Activated naive CD8-positive, alpha-beta T cell (primary cell): ENCODE measurements around the gene CCDC107.
A peak's percentile ranks its signal among the peaks of the same experiment; 100 is the strongest.

Experiments used
- H3K27ac Mint-ChIP-seq: one replicate; pipeline ENCODE4 v1.8.0; 2021; ENCODE audit warnings: mixed read lengths
- H3K27me3 Mint-ChIP-seq: one replicate; pipeline ENCODE4 v1.8.0; 2021; ENCODE audit warnings: mixed read lengths
- H3K36me3 Mint-ChIP-seq: one replicate; pipeline ENCODE4 v1.8.0; 2021; ENCODE audit warnings: mixed read lengths
- H3K4me1 Mint-ChIP-seq: one replicate; pipeline ENCODE4 v1.8.0; 2021; ENCODE audit warnings: low read depth, mixed read lengths
- H3K4me3 Mint-ChIP-seq: one replicate; pipeline ENCODE4 v1.8.0; 2021; ENCODE audit warnings: mild to moderate bottlenecking, mixed read lengths
- H3K9me3 Mint-ChIP-seq: one replicate; pipeline ENCODE4 v1.8.0; 2021; ENCODE audit warnings: low read depth, mixed read lengths

CCDC107 gene

DNA sequence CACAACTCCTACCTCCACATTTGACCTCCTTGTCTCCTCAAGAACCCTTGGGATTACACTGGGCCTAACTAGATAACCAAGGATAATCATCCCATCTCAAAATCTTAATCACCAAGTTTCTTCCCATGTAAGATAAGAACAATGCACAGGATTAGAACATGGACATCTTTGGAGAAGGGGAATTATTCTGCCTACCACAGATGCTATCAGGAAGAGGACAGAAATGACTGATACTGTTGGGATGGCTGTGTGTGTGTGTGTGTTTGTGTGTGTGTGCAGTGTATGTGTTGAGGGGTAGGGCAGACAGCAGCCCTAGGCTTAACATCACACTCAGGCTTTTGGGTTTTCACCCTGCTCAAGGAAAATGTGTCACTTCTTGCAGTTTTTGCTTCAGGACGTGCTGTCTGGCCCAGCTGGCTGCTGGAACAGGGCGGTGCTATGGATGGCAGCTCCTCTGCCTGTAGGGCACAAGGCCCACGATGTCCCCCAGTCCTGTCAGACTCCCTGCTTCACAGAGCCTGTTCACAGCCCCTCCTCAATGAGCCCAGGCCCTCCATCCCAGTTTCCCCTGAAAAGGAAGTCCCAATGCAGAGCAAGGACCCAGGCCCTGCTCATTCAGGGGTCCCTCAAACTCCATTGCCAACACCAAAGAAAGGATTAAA lies 23.4 kb downstream of the CCDC107 start:
- H3K27ac Mint-ChIP-seq: no peak overlapping the region
- peaks cover 2% of the 10 kb centered on the region for H3K4me1 Mint-ChIP-seq
- H3K27me3 Mint-ChIP-seq: no peaks in the 10 kb centered on the region
- no peaks in the 10 kb centered on the region for H3K36me3 Mint-ChIP-seq
- H3K9me3 Mint-ChIP-seq: no peaks in the 10 kb centered on the region
- H3K4me3 Mint-ChIP-seq: no peak overlapping the region

DNA sequence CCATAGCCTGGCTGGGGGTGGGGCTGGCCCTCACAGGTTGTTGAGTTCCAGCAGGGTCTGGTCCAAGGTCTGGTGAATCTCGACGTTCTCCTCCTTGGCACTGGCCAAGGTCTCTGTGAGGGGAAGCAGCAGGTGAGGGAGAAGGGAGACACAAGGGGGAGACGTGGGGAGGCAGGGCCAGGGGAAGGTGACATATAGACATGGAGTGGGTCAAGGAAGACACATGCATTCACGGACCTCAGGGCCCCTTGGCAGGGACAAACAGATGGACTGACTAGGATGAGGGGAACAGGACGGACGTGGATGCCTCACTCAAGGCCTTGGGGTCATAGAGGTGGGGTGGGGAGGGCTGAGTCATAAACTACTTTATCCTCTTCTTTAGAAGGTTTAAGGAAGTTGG lies 24.0 kb downstream of the CCDC107 start:
- no peaks in the 10 kb centered on the region for H3K36me3 Mint-ChIP-seq
- H3K4me1 Mint-ChIP-seq: no peaks in the 10 kb centered on the region
- H3K9me3 Mint-ChIP-seq: no peaks in the 10 kb centered on the region
- no peak overlapping the region for H3K4me3 Mint-ChIP-seq
- H3K27me3 Mint-ChIP-seq: no peaks in the 10 kb centered on the region
- H3K27ac Mint-ChIP-seq: no peak overlapping the region

DNA sequence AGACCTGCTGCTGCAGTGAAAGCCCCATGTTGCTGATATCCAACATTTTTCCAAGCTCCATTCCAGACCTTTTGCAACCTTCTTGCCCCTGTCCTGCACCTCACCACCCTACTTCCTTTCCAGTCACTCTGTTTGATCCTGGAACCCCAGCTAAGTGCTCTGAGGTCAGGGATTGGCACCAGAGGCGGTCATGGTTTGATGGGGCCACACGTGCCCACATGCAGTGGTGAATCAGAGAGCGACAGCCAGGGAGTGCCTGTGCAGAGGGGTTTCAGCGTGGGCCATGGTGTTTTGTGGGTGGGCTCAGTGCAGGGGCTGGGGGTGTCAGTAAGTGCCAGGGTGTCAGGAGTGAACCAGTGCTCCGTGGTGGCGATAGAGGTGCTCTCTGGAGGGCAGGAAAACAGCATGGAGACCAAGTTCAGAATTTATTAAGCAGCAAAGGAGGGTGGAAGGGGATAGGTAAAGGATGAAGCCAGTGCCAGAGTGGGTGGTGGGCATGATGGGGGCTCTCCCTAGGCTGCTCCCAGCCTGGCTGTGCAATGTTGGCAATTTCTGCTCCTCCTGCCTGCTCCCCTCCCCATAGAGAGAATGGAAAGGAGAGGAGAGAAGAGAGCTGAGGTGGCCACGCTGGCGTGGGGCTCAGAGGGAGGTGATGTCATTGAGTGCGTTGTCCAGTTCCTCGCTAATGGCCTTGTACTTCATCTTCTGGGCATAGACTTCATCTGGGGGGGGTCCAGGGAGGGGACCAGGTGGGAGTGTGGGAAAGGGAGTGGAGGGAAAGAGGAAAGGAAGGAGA lies 24.6 kb downstream of the CCDC107 start:
- no peak overlapping the region for H3K4me3 Mint-ChIP-seq
- H3K36me3 Mint-ChIP-seq: no peaks in the 10 kb centered on the region
- no peaks in the 10 kb centered on the region for H3K27me3 Mint-ChIP-seq
- no peaks in the 10 kb centered on the region for H3K9me3 Mint-ChIP-seq
- H3K4me1 Mint-ChIP-seq: peaks cover 3% of the 10 kb centered on the region
- no peak overlapping the region for H3K27ac Mint-ChIP-seq

DNA sequence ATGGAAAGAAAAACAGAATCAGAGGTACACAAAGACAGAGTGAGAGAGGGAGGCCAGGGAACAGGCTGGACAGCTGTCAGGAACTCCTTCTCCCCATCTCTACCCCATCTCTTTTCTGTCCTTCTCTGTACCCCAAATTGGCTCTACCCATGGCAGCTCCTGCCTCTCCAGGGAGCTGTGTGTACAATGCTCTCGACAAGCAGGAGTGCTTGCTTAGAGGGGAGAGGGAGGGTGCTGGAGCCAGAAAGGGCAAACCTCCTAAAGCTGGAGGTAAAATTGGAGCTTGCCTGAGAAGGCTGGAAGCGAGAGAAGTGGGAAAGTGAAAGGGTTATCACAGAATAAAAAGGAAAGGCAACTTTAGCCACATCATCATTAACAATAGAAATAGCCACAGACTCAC lies 25.2 kb downstream of the CCDC107 start:
- Mint-ChIP-seq H3K36me3 (no peaks in the 10 kb centered on the region), H3K27me3 (no peaks in the 10 kb centered on the region), H3K9me3 (no peaks in the 10 kb centered on the region), H3K4me3 (no peak overlapping the region), H3K4me1 (peaks cover 7% of the 10 kb centered on the region), H3K27ac (no peak overlapping the region)

DNA sequence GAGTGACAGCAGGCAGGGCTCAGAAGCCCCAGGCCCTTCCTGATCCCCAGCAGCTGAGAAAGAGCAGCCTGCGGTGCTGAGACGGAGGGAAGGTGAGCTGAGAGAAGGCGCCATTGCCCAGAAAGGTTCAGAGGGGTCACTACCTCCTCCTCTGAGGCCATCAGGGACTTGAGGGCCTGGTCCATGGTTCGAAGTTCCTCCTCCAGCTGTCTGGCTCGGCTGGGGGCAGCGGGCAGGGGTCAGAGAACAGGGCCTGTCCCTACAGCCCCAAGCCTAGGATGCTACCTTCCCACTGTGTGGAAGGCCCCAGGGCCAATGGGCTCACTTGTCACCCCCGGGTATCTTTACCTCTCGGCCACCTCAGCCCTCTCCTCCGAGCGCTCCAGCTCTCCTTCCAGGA lies 26.8 kb downstream of the CCDC107 start:
- Mint-ChIP-seq H3K9me3 (no peaks in the 10 kb centered on the region), H3K27ac (no peak overlapping the region), H3K27me3 (no peaks in the 10 kb centered on the region), H3K36me3 (no peaks in the 10 kb centered on the region), H3K4me3 (no peak overlapping the region), H3K4me1 (peaks cover 15% of the 10 kb centered on the region)

DNA sequence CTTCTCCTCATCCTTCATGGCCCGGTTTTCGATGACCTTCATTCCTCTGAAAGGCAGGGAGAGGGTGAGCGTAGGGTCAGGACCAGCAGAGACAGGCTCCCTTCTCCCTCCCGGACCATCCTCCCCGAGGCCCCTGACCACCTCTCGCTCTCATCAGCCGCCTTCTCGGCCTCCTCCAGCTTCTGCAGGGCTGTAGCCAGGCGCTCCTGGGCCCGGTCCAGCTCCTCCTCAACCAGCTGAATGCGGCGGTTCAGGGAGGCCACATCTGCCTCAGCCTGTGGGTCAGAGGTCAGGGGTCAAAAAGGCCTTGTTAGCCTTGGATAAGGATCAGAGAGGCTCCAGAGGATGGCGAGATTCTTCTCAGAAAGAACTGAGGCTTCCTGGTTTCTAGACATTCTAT lies 27.4 kb downstream of the CCDC107 start:
- no peaks in the 10 kb centered on the region for H3K36me3 Mint-ChIP-seq

DNA sequence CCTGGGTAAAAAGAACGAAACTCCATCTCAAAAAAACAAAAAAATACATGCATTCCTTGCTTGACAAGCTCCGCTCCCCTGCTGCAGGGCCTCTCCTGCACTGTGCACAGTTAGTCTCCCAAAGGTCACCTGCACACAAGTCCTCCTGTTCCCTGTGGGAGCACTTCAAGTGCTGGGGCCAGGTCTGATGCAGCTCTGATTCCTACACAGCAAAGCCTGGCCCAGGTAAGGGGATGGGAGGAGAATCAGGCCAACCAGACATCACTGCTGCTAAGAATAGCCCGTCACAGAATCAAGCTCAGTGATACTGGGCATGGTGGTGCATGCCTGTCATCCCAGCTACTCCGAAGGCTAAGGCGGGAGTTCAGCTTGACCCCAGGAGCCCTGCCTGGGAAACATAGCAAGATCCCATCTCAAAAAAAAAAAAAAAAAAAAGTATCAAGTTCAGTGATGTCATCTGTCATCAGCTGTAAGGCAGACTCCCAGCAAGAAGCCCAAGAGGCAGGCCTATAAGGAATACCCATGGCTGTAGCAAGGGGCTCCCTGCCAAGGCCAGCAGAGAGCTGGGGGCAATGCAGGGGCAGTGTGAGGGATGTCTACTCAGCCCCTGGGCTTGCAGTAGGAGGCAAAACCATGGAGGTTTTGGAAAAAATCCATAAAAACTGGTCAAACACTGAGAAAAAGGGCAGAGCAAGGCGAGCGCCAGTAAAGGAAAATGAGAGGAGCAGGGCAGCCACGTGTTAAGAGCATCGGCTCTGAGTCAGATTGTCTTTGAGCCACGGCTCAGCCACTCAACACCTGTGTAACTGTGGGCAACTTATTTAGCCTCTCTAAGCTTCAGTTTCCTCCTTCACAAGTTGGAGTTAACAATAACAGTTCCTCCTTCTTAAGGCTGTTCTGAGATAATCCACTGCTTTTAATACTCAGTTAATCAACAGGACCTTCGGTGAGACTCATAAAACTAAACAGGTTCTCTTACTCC lies 28.4 kb downstream of the CCDC107 start:
- Mint-ChIP-seq H3K36me3 (no peaks in the 10 kb centered on the region), H3K27me3 (no peaks in the 10 kb centered on the region), H3K4me1 (peaks cover 21% of the 10 kb centered on the region), H3K4me3 (no peak overlapping the region), H3K27ac (no peak overlapping the region), H3K9me3 (no peaks in the 10 kb centered on the region)

More for the DNA sequence above, 27.4 kb downstream of the CCDC107 start:
- Mint-ChIP-seq H3K4me3 (no peak overlapping the region), H3K4me1 (peaks cover 16% of the 10 kb centered on the region), H3K27ac (no peak overlapping the region), H3K27me3 (no peaks in the 10 kb centered on the region), H3K9me3 (no peaks in the 10 kb centered on the region)

DNA sequence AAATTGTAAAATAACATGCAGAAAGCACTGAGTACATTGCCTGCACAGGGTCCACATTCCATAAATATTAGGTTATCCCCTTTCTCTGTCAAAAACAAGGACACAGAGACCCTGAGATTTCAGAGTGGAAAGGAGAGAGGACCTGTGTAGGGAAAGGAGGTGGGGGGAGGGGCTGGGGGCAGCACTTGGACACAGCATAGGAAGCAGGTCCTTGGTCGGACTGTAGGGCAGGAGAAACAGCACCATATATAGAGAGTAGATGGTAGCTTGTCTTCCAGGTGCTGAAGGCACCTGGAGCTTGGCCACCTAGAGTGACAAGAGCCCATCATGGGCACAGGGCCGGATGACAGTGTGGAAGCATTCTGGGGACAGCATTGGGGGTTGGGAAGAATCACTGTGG lies 29.2 kb downstream of the CCDC107 start:
- H3K4me1 Mint-ChIP-seq: peaks cover 24% of the 10 kb centered on the region
- no peak overlapping the region for H3K27ac Mint-ChIP-seq
- no peaks in the 10 kb centered on the region for H3K9me3 Mint-ChIP-seq
- H3K36me3 Mint-ChIP-seq: no peaks in the 10 kb centered on the region
- no peak overlapping the region for H3K4me3 Mint-ChIP-seq
- no peaks in the 10 kb centered on the region for H3K27me3 Mint-ChIP-seq

DNA sequence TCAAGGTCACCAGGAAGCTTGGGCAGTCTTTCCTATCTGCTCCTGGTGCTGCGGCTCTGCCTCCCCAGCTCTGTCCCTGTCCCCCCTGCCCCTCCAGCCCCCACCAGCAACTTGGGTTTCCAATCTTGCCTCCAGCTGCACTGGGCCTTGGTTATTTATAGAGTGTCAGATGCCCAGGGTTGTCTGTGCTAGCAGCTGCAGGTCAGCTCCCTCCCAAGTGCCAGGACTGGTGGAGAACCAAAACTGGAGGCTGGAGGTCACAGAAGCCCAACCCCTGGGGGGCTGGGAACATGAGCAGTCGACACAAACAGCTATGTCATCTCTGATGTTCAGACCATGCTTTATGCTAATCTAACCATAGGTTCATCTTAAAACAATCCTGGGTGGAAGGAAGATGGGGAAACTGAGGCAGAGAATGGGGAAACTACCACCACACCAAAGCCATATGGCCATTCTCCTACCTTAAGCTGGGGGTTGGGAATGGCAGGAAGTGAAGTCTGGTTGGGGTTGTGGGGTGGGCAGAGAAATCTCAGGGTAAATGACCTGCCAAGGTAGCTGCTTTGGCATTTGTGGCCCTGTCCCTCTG lies 30.0 kb downstream of the CCDC107 start:
- Mint-ChIP-seq H3K27me3 (no peaks in the 10 kb centered on the region), H3K9me3 (no peaks in the 10 kb centered on the region), H3K4me3 (no peak overlapping the region), H3K27ac (no peak overlapping the region), H3K36me3 (no peaks in the 10 kb centered on the region), H3K4me1 (peaks cover 24% of the 10 kb centered on the region)

DNA sequence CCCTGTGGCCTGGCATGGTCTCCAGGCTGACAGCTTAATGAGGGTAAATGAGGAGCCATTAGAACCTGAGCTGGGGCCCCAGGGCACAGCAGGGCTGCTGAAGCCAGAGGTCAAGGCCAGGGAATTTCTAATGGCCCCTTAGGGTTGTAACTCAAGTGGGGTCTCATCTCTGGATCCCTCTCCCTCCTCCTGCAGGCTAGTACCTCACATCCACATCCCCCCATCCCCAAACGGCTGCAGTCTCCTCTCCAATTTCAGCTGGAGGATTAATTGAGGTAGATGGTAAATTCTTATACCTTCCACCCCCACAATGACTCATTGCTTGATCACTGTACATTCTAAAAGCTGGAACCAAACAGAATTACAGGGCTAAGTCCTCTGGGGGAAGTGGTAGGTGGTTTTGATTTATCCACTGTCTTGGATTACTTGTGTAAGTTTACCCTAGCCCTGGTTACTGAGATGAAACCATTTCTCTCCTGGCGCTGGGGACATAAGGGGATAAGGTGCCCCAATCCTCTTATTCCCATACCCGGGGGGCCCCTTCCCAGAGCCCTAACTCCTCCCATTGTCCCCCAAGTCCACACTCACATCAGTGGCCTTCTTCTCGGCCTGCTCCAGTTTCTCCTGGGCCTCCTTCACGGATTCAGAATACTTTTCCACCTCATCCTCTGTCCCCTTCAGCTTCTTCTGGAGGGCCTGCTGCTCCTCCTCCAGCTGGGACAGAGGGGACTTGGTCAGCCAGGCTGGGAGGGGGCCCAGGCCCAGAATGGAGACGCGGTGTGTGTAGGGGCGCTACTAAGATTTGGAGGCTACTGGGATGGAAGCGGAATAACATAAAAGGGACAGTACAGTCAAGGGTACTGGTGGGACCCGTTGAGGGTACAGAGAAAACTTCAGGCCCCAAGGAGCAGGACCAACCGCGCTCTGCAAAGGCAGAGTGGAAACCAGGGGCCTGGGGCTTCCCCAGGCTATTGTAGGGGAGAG lies 30.8 kb downstream of the CCDC107 start:
- peaks cover 24% of the 10 kb centered on the region for H3K4me1 Mint-ChIP-seq
- H3K27ac Mint-ChIP-seq: peak overlapping the region; percentile 22
- H3K4me3 Mint-ChIP-seq: peak overlapping the region; percentile 65
- H3K27me3 Mint-ChIP-seq: no peaks in the 10 kb centered on the region
- H3K9me3 Mint-ChIP-seq: no peaks in the 10 kb centered on the region
- H3K36me3 Mint-ChIP-seq: no peaks in the 10 kb centered on the region

DNA sequence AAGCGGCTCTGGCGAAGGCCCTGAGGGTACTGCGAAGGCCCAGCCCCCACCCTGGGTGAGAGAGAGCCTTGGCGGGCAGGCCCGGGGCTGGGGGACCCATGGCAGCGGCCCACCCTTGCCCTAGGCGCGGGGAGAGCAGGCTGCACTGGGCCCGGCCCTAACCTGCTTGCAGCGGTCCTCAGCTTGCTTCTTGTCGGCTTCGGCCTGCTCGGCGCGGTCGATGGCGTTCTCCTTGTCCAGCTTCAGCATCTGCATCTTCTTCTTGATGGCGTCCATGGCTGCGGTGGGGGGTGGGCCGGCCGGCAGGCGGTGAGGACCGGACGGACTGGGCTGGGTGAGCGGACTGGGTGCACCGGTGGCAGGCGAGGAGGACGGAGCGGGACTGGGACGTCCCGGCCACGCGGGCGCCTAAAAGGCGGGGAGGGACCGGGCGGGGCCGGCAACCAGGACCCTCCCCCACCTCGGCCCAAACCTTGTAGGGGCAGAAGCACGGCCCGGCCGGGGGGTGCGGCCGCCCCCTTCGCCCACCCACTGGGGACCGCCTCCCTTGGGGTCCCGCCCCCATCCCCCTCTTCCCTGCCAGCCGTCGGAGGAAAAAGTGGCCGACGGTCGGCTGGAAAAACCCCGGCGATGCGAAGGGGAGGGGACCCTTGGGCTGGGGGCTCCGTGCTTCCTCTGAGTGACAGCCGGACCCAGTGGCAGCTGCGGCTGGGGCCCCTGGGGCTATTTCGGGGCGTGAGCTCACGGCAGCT lies 31.6 kb downstream of the CCDC107 start, which contains the start of gene TPM2:
Gene TPM2 (minus strand): TSS at position 384 of the 752 bp plus-strand sequence. CDS start 108 bp downstream, at position 276.
- no peaks in the 10 kb centered on the region for H3K9me3 Mint-ChIP-seq
- no peaks in the 10 kb centered on the region for H3K36me3 Mint-ChIP-seq
- H3K4me3 Mint-ChIP-seq: peak within 1 kb of the TSS; percentile 86
- H3K27me3 Mint-ChIP-seq: no peaks in the 10 kb centered on the region
- H3K27ac Mint-ChIP-seq: peak within 1 kb of the TSS; percentile 46
- peaks cover 24% of the 10 kb centered on the region for H3K4me1 Mint-ChIP-seq

DNA sequence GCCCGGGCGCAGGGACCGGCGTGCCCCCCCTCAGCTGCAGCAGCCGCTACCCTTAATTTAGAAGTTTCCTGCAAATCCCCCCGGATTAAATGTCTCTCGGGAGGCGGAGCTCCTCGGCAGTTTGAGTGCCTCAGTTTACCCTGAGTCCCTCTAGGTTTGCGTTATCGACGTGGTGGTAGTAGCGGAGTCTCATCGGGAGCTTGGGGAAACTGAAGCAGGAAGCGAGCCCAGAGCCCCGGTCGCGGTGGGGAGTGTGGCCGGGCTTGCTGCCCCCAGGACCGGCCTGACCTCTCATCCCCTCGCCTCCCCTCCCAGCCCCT lies 32.2 kb downstream of the CCDC107 start:
- Mint-ChIP-seq H3K4me1 (peaks cover 24% of the 10 kb centered on the region), H3K36me3 (no peaks in the 10 kb centered on the region), H3K27me3 (no peaks in the 10 kb centered on the region), H3K4me3 (peak overlapping the region; percentile 74), H3K9me3 (no peaks in the 10 kb centered on the region), H3K27ac (peak overlapping the region; percentile 22)

DNA sequence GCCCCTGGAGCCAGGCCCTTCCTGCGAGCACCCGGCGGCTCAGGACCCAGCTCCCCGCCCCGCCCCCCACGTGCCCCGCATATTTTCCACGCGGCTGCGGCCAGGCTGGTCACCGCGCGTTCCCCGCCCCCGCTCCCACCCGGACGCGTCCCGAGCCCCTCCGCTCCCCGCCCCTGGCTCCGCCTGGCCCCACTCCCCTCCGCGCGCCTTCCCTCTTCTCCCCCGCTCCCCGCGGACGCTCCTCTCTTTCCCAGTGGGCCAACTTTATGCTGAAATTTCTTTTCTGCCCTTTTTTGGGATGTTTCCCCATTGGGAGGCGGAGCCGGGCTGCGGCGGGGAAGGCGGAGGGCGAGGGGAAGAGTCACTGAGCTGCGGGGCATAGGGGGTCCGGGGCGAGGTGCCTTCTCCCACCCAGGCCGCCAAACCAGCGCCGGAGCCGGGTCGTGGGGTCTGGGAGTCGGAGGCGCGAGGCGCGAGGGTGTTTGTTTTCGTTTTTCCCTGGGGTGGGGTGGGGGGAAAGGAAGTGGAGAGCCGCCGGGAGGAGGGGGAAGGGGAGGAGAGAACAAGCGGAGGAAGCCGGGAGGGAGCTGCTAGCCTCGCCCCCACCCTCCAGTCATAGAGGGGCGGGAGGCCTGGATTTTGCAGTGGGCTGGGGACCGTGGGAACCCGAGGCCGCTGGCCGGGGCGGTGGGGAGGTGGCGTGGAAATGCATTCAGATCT lies 32.7 kb downstream of the CCDC107 start:
- Mint-ChIP-seq H3K27me3 (no peaks in the 10 kb centered on the region), H3K9me3 (no peaks in the 10 kb centered on the region), H3K27ac (peak overlapping the region; percentile 46), H3K4me3 (peak overlapping the region; percentile 86), H3K4me1 (peaks cover 24% of the 10 kb centered on the region), H3K36me3 (no peaks in the 10 kb centered on the region)
